Colonic mucosa (tissue), 4 donors: ENCODE measurements around the gene EMX1. TPM values are rescaled to one million over a fixed set of nuclear protein-coding genes. Genes with fewer than 3 reads are reported as not detected.

Source experiments
- DNase-seq: peaks from one replicate; pipeline ENCODE4 v3.0.0-alpha.2; 2020
- H3K27ac ChIP-seq: fragments of 200-600 bp; one replicate; pipeline ENCODE4 v1.8.0; 2021
- H3K27me3 ChIP-seq: fragments of 200-600 bp; one replicate; pipeline ENCODE4 v1.8.0; 2021
- H3K36me3 ChIP-seq: fragments of 200-600 bp; one replicate; pipeline ENCODE4 v1.8.0; 2021
- H3K4me1 ChIP-seq: fragments of 200-600 bp; one replicate; pipeline ENCODE4 v1.8.0; 2021; ENCODE audit warnings: mild to moderate bottlenecking
- H3K4me3 ChIP-seq: fragments of 200-600 bp; one replicate; pipeline ENCODE4 v1.8.0; 2021
- H3K9ac ChIP-seq, 2 donors: one replicate each; pipeline ENCODE4 v1.7.0; 2013; ENCODE audit warnings: control low read depth in 2 of 2, low read depth in 2 of 2, low read length in 2 of 2
- H3K9me3 ChIP-seq: fragments of 200-600 bp; one replicate; pipeline ENCODE4 v1.8.0; 2021
- CTCF ChIP-seq: fragments of 200-600 bp; IDR thresholded peaks from one replicate; pipeline ENCODE4 v1.8.0; 2022; ENCODE audit warnings: antibody characterized with exemption, mild to moderate bottlenecking
- intact Hi-C: fragments of 100-400 bp; cut with DNase I; formaldehyde crosslinking; loops from one replicate; pipeline ENCODE4 v1.14.1; 2022
- total RNA-seq, 2 donors: library from RNA; stranded (reverse); fragmentation: NEBNext Ultra II Directional in 1 of 2; extraction: Animal tissue kit (Norgen Biotek cat#: 25700) in 1 of 2; gene quantifications; one replicate each; pipeline ENCODE4 v1.2.1, GENCODE V29; 2021
- donor health status: healthy.
- donor health status: DM: no; HTN: no; CAD: no.
- donor health status: DM: no; HTN: no; CAD: no.

EMX1 gene
- total RNA-seq, 2 donors from 2014 or later, result 1.1 to 2.0 TPM

- Histone ChIP-seq H3K4me3 (no peak overlapping the region), H3K36me3 (no peaks in the 10 kb centered on the region), H3K9ac (no peak overlapping the region), H3K27ac (no peak overlapping the region), H3K9me3 (no peaks in the 10 kb centered on the region), H3K4me1 (peaks cover 8% of the 10 kb centered on the region), H3K27me3 (peaks cover 48% of the 10 kb centered on the region)
- intact Hi-C loops, result no loop called here
- DNase-seq, result no peak
- no peak for TF ChIP-seq CTCF
Observed at GRCh38 chr2:72929010-72929409, 11.7 kb downstream of the EMX1 start.

DNA sequence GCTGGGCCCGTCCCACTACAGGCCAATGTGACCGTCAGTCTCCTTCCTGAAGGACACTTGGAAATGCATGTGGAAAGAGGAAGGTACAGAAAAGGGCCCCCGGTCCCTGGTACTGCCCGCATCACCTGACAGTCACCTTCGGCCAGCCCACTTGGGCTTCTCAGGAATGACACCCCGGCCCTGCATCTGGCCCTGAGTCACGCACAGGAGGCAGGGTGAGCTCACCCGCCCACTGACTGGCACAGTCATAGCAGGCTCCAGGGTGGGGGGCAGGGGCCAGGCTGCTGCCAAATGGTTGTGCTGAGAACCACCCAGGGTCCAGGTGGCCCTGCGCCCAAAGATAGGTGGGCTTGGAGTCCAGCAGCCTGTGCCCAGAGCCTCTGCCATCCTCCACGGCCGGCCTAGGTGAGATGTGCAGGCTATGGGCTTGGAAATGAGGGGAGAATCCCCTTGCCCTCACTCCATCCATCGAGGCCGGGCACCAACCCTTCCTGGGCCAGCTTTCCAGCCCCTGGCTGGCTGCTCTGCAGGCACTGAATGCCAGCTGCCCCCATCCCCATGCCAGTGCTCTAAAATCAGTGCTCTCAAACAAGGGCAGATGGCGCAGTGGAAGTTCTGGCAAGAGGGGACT, 14.1 kb downstream of the EMX1 start:
- TF ChIP-seq CTCF, result no peak
- no peak for DNase-seq

GRCh38 chr2:72932045-72932740, 14.9 kb downstream of the EMX1 start:
- Histone ChIP-seq H3K27me3 (peaks cover 16% of the 10 kb centered on the region), H3K4me3 (no peak overlapping the region), H3K27ac (no peak overlapping the region), H3K4me1 (no peaks in the 10 kb centered on the region), H3K9ac (no peak overlapping the region), H3K9me3 (no peaks in the 10 kb centered on the region), H3K36me3 (no peaks in the 10 kb centered on the region)
- DNase-seq, result no peak
- intact Hi-C loops, result loop anchor here (5.0 kb wide), 1 partner anchor 40 kb away; no protein-coding TSS in a partner anchor
- no peak for TF ChIP-seq CTCF

More for the DNA sequence above, 14.1 kb downstream of the EMX1 start:
- Histone ChIP-seq H3K36me3 (no peaks in the 10 kb centered on the region), H3K27ac (no peak overlapping the region), H3K4me3 (no peak overlapping the region), H3K9ac (no peak overlapping the region), H3K27me3 (peaks cover 24% of the 10 kb centered on the region), H3K9me3 (no peaks in the 10 kb centered on the region), H3K4me1 (no peaks in the 10 kb centered on the region)
- intact Hi-C loops, result loop anchor here (5.0 kb wide), 1 partner anchor 39 kb away; no protein-coding TSS in a partner anchor

GRCh38 chr2:72932805-72933204, 15.5 kb downstream of the EMX1 start:
- Histone ChIP-seq H3K9ac (no peak overlapping the region), H3K27ac (no peak overlapping the region), H3K27me3 (peaks cover 10% of the 10 kb centered on the region), H3K36me3 (no peaks in the 10 kb centered on the region), H3K9me3 (no peaks in the 10 kb centered on the region), H3K4me1 (no peaks in the 10 kb centered on the region), H3K4me3 (no peak overlapping the region)
- TF ChIP-seq CTCF, result no peak
- intact Hi-C loops, result loop anchor here (5.0 kb wide), 1 partner anchor 41 kb away; no protein-coding TSS in a partner anchor
- no peak for DNase-seq

GRCh38 chr2:72933207-72933606, 15.9 kb downstream of the EMX1 start:
- Histone ChIP-seq H3K27ac (no peak overlapping the region), H3K9ac (no peak overlapping the region), H3K36me3 (no peaks in the 10 kb centered on the region), H3K27me3 (peaks cover 6% of the 10 kb centered on the region), H3K4me1 (no peaks in the 10 kb centered on the region), H3K4me3 (no peak overlapping the region), H3K9me3 (no peaks in the 10 kb centered on the region)
- no peak for DNase-seq
- intact Hi-C loops, result loop anchor here (5.0 kb wide), 1 partner anchor 41 kb away; no protein-coding TSS in a partner anchor
- TF ChIP-seq CTCF, result no peak
